ENCODE data around the gene MYZAP.

MYZAP gene, protein sequence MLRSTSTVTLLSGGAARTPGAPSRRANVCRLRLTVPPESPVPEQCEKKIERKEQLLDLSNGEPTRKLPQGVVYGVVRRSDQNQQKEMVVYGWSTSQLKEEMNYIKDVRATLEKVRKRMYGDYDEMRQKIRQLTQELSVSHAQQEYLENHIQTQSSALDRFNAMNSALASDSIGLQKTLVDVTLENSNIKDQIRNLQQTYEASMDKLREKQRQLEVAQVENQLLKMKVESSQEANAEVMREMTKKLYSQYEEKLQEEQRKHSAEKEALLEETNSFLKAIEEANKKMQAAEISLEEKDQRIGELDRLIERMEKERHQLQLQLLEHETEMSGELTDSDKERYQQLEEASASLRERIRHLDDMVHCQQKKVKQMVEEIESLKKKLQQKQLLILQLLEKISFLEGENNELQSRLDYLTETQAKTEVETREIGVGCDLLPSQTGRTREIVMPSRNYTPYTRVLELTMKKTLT

GRCh38 chr15:57591822-57592367 lies at the start of gene MYZAP:
Gene MYZAP (plus strand): TSS chr15:57591904. CDS start chr15:57592035, 131 bp downstream.
- peak; percentile 44 for DNase-seq

DNA sequence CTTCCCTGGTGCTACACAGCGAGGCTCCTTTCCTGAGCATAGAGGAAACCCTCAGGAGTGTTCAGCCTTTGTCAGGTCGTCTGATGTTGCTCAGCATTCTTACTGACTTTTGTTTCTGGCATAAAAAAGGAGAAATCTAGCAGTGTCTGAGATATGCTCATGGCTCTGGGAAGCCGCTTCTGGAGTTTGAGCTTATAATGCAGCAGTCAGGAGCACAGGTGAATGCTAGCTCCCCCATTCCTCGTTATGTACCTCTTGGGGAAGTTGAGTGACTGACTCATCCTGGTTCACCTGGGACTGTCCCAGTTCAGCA lies 49.2 kb upstream of the MYZAP start:
- DNase-seq = no peak

- no peak for DNase-seq
Observed at GRCh38 chr15:57544848-57545480, 46.7 kb upstream of the MYZAP start.

GRCh38 chr15:57545995-57546394 lies 45.7 kb upstream of the MYZAP start:
- no peak for DNase-seq

GRCh38 chr15:57547243-57547755 lies 44.4 kb upstream of the MYZAP start:
- DNase-seq = no peak

DNA sequence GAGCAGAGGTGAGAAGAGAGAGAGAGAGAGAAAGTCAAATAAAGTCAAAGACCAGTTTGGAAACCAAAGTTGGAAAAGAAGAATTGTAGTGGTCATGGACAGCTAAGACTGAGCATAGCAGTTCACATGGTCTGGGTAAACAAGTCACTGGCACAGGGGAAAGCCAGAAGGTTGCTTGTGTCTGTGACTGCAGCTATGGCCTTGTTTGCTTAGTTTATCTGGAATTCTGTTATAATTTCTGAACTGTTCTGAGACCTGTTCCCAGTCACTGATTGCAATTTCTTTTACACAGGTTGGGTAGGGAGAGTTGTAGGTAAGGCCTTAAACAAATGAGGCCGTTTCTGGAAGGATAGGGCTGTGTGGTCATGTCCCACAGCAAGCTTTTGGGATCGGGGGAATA lies 43.4 kb upstream of the MYZAP start:
- no peak for DNase-seq

DNA sequence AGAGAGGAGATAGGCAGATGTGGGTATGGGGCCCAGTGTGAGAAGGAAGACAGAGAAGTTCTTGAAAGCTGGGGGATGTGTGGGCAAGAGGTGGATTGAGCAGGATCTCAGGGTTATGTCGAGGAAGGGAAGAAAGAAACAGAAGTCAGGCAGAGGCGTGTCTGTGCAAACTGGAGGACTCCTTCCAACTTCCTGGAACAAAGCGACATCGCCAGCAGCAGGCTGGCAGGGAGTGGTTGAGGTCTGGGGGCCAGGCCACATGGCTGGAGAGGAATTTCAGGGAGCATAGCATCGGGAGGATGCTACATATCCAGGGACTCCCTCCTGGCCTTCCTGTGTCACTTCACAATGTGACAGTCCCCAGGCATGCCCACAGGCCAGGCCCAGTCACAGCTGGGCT lies 42.9 kb upstream of the MYZAP start:
- no peak for DNase-seq

- DNase-seq = no peak
Observed at GRCh38 chr15:57549935-57550334, 41.8 kb upstream of the MYZAP start.

DNA sequence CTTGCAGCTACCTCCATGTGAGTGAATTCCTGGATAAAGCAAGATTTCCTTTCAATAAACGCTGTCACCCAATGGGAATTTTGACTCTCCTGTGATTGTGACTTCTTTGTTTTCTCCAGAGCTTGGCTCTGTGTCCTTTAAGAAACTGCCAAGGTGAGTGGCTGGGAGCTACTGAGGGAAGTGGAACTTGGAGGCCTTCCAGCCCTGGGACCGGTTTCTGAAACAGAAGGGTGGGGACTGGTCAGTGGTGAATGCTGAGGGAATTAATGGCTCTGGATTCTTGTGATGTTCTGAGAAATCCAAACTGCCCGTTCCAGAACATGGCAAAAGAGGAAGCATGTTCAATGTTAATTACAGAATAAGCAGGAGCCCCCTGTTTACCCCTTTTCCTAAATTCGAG lies 41.1 kb upstream of the MYZAP start:
- no peak for DNase-seq

- DNase-seq = no peak
Observed at GRCh38 chr15:57551715-57552677, 39.7 kb upstream of the MYZAP start.

GRCh38 chr15:57552678-57553334 lies 38.9 kb upstream of the MYZAP start:
- DNase-seq = no peak

DNA sequence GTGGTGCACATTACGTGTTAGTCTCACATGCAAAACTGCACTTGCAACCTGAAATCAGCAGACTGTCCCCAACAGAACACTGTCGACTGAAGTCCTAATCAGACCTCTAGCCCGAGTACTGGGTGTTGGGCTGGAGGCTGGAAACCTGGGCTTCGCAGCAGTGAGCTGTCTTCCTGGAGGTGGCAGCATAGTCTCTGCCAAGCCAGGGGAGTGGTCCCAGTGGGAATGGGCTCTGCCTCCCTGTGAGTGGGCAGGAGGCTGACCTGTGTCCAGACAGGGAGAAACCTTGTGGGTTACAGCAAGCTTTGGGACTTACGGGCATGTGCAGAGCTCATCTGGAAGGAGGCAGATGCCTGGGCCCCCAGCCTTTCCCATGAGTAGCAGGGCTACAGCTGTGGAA lies 38.2 kb upstream of the MYZAP start:
- no peak for DNase-seq

- DNase-seq = no peak
Observed at GRCh38 chr15:57554063-57554811, 37.5 kb upstream of the MYZAP start.

- DNase-seq = no peak
Observed at GRCh38 chr15:57554812-57555179, 36.9 kb upstream of the MYZAP start.

- DNase-seq = no peak
Observed at GRCh38 chr15:57555270-57555669, 36.4 kb upstream of the MYZAP start.

DNA sequence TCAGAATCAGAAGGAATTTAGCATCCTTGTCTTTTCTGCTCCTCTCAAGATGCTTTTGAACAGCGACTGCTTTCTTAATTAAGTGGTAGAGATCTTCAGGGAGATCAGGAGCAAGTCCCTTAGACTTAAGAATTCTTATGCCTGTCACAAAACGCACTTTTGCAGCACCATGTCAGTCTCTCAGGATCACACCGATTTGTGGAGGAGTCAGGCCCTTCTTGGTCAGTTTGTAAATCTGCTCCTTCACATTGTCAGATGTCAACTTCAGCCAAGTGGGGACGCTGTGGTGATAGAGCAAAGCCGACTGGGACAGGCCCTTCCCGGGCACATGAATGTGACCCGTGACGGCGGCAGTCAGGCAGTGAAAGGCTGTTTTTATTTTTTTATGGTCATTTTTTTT lies 35.7 kb upstream of the MYZAP start:
- DNase-seq = no peak

- no peak for DNase-seq
Observed at GRCh38 chr15:57557267-57557666, 34.4 kb upstream of the MYZAP start.

DNA sequence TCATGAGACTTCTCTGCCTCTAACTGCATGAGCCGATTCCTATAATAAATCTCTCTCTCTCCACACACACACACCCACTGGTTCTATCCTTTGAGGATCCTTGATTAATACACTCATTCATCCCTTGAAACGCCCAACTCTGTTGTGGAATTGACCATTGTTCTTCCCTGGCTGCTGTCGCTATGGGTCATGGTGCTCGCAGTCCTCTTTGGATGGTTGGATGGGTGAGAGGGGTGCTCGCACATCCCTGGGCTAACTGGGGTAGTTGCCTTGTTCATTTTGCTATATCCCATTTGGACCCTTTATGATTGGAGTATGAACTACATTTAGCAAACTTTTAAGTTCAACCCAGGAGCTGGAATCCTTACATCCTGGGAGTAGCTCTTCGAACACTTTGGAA lies 33.9 kb upstream of the MYZAP start:
- DNase-seq = no peak

DNA sequence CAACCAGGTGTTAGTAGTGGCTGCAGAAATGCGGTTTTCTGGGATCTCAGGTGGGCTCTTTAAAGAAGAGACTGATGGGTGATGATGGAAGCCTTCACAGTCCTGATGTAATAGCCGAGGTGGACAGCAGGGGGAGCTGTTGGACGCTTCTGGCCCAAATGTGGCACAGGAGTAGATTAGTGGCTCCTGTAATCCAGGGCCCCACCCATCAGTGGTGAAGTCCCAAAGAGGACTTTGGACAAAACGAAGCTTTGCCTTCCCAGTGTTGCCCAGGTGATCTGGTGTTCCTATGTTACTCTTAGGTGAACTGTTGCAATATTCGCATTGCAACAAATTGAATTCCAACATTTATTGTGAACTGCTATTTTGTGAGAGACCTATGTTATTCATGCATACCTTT lies 31.8 kb upstream of the MYZAP start:
- peak; percentile 60 for DNase-seq

- peak; percentile 72 for DNase-seq
Observed at GRCh38 chr15:57561041-57561711, 30.5 kb upstream of the MYZAP start.

DNA sequence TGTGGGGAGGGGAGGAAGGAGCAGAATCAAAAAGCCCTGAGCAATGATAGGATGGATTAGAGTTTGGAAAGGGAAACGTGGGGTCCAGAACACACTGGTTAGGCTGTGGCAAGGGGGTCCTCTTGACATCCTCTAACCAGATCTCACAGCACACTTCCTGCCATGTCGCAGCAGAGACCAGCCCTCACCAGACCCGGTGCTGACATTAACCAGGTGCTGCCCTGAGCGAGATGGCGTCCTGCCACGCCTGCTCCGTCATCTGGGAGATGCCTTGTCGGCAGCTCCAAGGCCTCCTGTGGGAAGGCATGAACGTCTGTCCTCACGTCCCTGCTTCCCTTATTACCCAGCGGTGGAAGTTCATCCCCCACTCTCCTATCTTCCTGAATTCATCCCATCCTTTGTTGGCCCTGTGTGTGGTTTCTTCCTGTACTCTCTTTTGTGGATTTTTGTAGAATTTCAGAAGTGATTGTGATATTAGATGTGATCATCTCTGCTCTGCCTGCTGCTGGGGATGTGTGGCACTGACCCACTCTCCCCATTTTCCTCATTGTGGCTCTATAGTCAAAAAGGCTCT lies 29.4 kb upstream of the MYZAP start:
- no peak for DNase-seq
